Effector memory CD4-positive, alpha-beta T cell (primary cell): ENCODE results near the gene DAPK2.
A peak's percentile ranks its signal among the peaks of the same experiment; 100 is the strongest.
"Not testable (repeated sequence)": the region's sequence is repeated elsewhere in the genome, so short reads cannot be mapped to it uniquely, and the experiment has no call there.

Experiments used
- DNase-seq, 3 donors: peaks; one replicate each; pipeline ENCODE4 v3.0.0-alpha.2; 2020
- H3K27ac ChIP-seq: 2 replicates; pipeline ENCODE4 v1.7.0; 2013; ENCODE audit warnings: mild to moderate bottlenecking, low read length, moderate library complexity; ENCODE audit not compliant: insufficient read depth, poor library complexity, severe bottlenecking
- H3K27me3 ChIP-seq: replicated peaks from 2 replicates; pipeline ENCODE4 v1.7.0; 2013; ENCODE audit warnings: mild to moderate bottlenecking, low read length; ENCODE audit not compliant: insufficient read depth, control insufficient read depth, poor library complexity, severe bottlenecking
- H3K36me3 ChIP-seq: 2 replicates; pipeline ENCODE4 v1.7.0; 2013; ENCODE audit warnings: mild to moderate bottlenecking, low read length, moderate library complexity; ENCODE audit not compliant: control insufficient read depth, insufficient read depth
- H3K4me1 ChIP-seq: 2 replicates; pipeline ENCODE4 v1.7.0; 2013; ENCODE audit warnings: low read length, mild to moderate bottlenecking; ENCODE audit not compliant: control insufficient read depth, insufficient read depth, poor library complexity, severe bottlenecking
- H3K4me3 ChIP-seq: 2 replicates; pipeline ENCODE4 v1.7.0; 2013; ENCODE audit warnings: low read length, low read depth, mild to moderate bottlenecking; ENCODE audit not compliant: insufficient read depth, poor library complexity, severe bottlenecking
- H3K9me3 ChIP-seq: 2 replicates; pipeline ENCODE4 v1.7.0; 2013; ENCODE audit warnings: mild to moderate bottlenecking, low read length, moderate library complexity; ENCODE audit not compliant: control insufficient read depth

Gene DAPK2

DNA sequence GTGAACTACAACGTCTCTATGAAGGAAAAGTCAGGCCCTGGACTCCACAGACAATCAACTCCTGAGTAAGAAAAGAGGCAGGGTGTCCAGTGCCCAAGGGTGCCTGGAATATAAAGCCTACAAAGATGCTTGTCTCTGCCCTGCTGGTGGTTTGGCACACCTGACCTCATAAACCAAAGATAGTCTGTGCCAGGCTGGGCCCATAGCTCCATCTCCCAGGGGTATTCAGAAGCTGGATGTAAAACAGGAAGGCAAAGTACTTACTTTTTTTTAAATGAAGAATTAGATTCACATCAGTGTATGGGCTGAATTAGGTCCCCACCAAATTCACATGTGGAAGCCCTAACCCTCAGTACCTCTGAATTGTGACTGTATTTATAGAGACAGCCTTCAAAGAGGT lies 146.0 kb downstream of the DAPK2 start:
- H3K27me3 ChIP-seq = no peaks in the 10 kb centered on the region
- H3K27ac ChIP-seq = no peak overlapping the region
- H3K4me1 ChIP-seq = peaks cover 10% of the 10 kb centered on the region

DNA sequence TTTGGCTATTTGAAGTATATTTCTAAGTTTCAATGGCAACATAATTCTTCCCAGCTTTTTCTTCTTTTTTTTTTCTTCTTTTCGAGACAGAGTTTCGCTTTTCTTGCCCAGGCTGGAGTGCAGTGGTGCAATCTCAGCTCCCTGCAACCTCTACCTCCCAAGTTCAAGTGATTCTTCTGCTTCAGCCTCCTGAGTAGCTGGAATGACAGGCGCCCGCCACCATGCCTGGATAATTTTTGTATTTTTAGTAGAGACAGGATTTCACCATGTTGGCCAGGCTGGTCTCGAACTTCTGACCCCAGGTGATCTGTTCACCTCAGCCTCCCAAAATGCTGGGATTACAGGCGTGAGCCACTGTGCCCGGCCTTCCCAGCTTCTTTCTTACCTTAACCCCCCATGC lies 146.7 kb downstream of the DAPK2 start:
- H3K4me3 ChIP-seq = not testable (repeated sequence)

More for the DNA sequence above, 146.0 kb downstream of the DAPK2 start:
- H3K9me3 ChIP-seq = no peaks in the 10 kb centered on the region
- DNase-seq = no peak
- H3K36me3 ChIP-seq = no peaks in the 10 kb centered on the region
- no peak overlapping the region for H3K4me3 ChIP-seq

DNA sequence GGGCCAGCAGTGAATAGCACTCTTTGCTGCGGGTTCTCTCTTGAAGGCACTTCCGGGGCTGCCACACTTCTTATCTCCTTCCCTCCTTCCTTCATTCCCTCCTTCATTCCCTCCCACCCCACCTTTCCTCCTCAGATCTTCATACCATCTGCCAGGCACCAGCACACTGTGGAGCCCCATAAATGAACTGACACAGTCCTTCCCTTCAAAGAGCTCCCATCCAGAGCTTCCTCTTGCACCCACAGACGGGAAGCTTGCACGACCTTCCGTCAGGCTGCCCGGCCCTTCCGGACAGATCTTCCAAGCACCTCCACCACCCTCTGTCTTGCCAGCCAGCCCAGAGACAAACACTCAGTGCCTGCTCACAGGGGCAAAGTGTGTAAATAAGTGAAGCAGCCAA lies 147.1 kb downstream of the DAPK2 start:
- Histone ChIP-seq H3K4me3 (no peak overlapping the region), H3K36me3 (no peaks in the 10 kb centered on the region), H3K9me3 (no peaks in the 10 kb centered on the region), H3K4me1 (peaks cover 8% of the 10 kb centered on the region), H3K27ac (no peak overlapping the region), H3K27me3 (no peaks in the 10 kb centered on the region)
- DNase-seq = no peak

More for the DNA sequence above, 146.7 kb downstream of the DAPK2 start:
- H3K27ac ChIP-seq, H3K27me3 ChIP-seq, H3K4me1 ChIP-seq, H3K9me3 ChIP-seq, H3K36me3 ChIP-seq, DNase-seq: not testable (repeated sequence)

DNA sequence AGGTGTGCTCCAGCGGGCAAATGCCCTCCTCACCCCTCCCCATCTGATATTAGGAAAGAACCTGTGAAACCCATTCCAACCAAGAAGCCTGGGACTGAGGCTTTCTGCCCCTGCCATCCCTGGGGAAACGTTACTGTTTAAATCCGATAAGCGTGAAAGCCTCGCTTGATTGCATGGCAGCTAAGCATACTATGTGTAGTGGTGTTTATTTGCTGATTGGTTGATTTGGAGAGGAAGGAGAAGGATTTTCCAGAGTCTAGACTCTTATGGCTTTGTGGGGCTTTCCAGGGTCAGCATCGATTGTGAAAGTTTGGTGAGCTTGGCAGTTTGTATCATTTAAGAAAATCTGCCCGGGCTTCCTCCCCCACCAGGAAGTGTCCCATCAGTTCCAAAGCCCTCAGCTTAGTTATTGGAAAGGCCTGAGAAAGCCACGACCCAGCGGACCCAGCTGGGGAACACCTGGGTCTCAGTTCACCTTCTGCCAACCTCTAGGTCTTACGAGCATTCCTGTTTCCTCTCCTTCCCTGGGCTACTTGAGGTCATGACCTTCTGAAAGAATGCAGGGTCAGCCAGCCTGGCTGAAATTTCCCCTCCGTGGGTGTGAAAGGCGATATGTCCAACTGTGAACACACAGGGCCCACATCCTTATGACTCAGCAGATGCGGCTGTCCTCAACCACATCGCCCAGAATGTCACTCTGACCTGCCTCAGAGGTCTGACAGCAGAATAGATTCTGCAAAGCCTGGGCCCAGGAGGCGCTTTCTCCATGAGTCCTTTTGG lies 149.8 kb downstream of the DAPK2 start:
- DNase-seq = no peak
- Histone ChIP-seq H3K9me3 (no peaks in the 10 kb centered on the region), H3K4me1 (peaks cover 26% of the 10 kb centered on the region), H3K27me3 (no peaks in the 10 kb centered on the region), H3K27ac (no peak overlapping the region), H3K4me3 (no peak overlapping the region), H3K36me3 (no peaks in the 10 kb centered on the region)

DNA sequence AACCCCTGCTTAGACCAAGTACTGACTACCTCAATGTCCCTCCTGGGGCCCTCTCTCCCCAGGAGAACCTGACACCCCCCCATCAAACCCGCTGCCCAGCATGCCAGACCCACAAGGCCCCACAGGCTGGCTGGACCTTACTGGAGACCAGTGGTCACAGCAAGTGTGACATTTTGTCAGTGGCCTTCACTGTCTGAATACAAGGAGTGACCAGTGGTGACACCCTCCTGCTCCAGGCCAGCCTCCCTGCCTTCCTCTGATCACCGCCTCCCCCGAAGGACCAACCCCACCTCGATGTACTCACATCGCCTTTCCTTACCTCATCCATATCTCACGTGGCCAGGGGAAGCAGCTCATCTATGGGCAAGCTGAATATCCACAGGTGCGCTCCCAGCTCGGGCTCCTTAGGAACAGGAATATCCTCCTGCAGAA lies 150.5 kb downstream of the DAPK2 start:
- Histone ChIP-seq H3K27ac (no peak overlapping the region), H3K4me1 (peaks cover 32% of the 10 kb centered on the region)

DNA sequence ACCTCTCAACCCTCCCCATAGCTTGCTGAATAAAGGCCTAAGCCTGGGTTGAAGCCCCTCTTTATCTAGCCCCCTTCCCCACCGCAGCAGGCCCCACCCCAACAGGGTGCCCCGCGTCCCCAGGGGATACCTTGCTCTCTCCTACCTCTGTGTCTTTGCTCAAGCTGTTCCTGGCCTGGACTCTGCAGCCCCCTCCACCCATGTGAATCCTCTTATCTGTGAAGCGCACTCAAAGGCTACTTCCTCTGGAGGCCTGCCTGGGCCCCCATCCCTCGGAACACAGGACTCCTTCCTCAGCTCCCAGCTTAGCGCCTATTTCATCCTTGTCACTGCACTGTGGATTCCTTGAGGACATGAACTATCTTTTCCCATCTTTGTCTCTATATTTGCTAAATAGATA lies 151.1 kb downstream of the DAPK2 start:
- no peak overlapping the region for H3K4me3 ChIP-seq
- H3K36me3 ChIP-seq = no peaks in the 10 kb centered on the region
- no peaks in the 10 kb centered on the region for H3K27me3 ChIP-seq
- no peak overlapping the region for H3K27ac ChIP-seq
- DNase-seq = no peak
- peaks cover 32% of the 10 kb centered on the region for H3K4me1 ChIP-seq
- no peaks in the 10 kb centered on the region for H3K9me3 ChIP-seq

More for the DNA sequence above, 150.5 kb downstream of the DAPK2 start:
- DNase-seq = no peak
- H3K27me3 ChIP-seq = no peaks in the 10 kb centered on the region
- no peaks in the 10 kb centered on the region for H3K9me3 ChIP-seq
- no peaks in the 10 kb centered on the region for H3K36me3 ChIP-seq
- no peak overlapping the region for H3K4me3 ChIP-seq

DNA sequence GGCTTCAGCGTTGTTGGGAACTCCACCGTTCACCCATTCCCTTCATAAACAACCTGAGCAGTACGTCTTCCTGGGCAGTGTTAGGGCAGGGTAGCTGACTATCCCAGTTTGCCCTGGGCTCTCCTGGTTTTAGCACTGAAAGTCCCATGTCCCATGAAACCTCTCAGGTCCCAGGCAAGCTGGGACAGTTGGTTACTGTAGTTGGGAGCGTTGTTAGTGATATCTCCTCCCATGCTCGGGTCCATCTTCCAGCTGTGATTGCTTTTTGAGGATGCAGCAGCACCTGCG lies 151.7 kb downstream of the DAPK2 start:
- Histone ChIP-seq H3K4me1 (peaks cover 32% of the 10 kb centered on the region), H3K27me3 (no peaks in the 10 kb centered on the region), H3K9me3 (no peaks in the 10 kb centered on the region), H3K27ac (no peak overlapping the region), H3K36me3 (no peaks in the 10 kb centered on the region), H3K4me3 (no peak overlapping the region)
- DNase-seq = no peak

GRCh38 chr15:63893866-63894661 lies 152.2 kb downstream of the DAPK2 start:
- no peak overlapping the region for H3K27ac ChIP-seq
- no peaks in the 10 kb centered on the region for H3K9me3 ChIP-seq
- H3K4me3 ChIP-seq = no peak overlapping the region
- peaks cover 32% of the 10 kb centered on the region for H3K4me1 ChIP-seq
- no peaks in the 10 kb centered on the region for H3K27me3 ChIP-seq
- no peaks in the 10 kb centered on the region for H3K36me3 ChIP-seq
- no peak for DNase-seq

DNA sequence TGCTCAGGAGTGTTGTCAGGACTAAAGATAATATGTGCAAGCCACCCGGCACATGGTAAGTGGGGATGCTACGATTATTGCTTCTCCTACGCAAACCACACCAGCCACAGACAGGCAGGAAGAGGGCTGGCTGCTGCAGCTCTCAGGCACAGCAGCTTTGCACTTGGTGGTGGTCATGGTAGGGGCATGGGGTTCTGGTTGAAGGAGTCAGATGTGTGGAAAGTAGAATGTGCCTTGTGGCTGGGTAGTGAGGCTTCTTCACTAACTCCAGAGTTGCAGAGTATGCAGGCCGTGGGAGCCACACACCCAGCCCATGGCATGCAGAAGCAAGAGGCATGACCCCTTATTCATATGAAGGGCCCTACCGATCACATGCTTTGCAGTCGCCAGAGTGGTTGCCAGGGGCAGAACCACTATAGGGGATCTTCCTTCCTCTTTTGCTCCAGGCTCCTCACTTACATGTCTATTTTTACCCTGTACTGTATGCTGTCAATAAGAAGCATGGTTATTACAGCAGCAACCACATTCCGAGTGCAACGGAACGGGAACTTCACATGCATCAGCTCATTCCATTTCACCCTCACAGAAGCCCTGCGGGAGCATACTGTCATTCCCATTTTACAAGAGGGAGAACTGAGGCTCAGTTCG lies 153.4 kb downstream of the DAPK2 start:
- H3K4me1 ChIP-seq = peaks cover 32% of the 10 kb centered on the region
- DNase-seq = peak; percentile 34 to 68 (median 47)
- no peak overlapping the region for H3K4me3 ChIP-seq
- peak overlapping the region; percentile 32 for H3K27ac ChIP-seq
- H3K27me3 ChIP-seq = no peaks in the 10 kb centered on the region
- H3K9me3 ChIP-seq = no peaks in the 10 kb centered on the region
- no peaks in the 10 kb centered on the region for H3K36me3 ChIP-seq

DNA sequence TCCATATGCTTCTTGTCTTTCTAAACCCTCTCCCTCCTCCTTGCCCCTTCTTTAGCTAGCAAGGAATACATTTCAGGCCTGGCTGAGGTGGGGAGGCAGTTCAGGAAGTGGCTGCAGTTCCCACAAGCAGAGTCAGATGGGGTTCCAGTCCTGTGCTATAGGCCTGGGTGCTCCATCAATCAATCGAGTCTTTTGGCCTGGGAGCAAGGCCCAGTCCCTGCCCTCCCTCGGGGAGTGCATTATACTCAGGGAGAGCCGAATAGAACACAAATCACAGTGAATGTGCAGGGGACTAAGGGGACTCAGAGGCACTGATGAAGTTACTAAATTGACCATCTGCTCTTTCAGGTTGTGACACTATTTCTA lies 154.5 kb downstream of the DAPK2 start:
- no peaks in the 10 kb centered on the region for H3K27me3 ChIP-seq
- no peak for DNase-seq
- no peak overlapping the region for H3K4me3 ChIP-seq
- H3K9me3 ChIP-seq = no peaks in the 10 kb centered on the region
- H3K27ac ChIP-seq = peak overlapping the region; percentile 32
- no peaks in the 10 kb centered on the region for H3K36me3 ChIP-seq
- H3K4me1 ChIP-seq = peaks cover 31% of the 10 kb centered on the region
